ENCODE measurements around the gene DACT3.
A peak's percentile ranks its signal among the peaks of the same experiment; 100 is the strongest.

DACT3 gene, protein sequence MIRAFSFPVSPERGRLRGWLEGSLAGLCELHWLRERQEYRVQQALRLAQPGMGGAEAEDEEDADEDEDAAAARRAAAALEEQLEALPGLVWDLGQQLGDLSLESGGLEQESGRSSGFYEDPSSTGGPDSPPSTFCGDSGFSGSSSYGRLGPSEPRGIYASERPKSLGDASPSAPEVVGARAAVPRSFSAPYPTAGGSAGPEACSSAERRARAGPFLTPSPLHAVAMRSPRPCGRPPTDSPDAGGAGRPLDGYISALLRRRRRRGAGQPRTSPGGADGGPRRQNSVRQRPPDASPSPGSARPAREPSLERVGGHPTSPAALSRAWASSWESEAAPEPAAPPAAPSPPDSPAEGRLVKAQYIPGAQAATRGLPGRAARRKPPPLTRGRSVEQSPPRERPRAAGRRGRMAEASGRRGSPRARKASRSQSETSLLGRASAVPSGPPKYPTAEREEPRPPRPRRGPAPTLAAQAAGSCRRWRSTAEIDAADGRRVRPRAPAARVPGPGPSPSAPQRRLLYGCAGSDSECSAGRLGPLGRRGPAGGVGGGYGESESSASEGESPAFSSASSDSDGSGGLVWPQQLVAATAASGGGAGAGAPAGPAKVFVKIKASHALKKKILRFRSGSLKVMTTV

DNA sequence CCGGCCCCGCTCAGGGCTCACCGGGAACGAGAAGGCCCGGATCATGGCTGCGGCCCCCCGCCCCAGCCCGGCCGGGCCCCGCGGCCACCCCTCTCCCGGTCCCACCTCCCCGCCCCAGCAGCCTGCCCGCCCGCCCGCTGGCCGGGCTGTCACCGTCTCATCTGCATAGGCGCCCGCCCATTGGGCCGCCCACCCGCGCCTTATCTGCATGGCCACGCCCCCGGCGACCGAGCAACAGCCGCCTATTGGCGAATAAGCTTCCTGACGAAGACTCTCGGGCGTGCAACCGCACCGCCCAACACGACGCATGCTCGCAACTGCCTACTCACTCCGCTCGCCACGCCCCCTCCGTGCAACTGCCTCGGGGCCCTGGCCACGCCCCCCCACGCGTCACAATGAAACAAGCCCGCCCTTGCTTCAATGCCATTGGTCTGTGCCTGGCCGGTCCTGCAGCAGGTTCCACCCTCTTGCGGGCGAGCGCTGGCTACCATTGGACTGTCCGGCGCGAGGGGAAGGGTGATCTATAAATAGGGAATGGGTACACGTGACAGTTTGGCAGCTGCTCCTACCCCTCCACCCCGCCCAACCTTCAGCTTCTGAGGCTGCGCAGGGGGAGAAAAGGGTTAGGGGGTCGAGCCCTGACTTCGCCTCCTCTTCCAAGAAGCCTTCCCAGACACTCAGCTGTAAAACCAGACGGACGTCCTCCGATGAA, at the start of gene DACT3:
Gene DACT3 (minus strand): TSS at position 163 of the 712 bp plus-strand sequence. CDS start 118 bp downstream, at position 45.
- DNase-seq (ENCODE audit: low spot score) = peak; percentile 99
- TF ChIP-seq, protein P1, sequence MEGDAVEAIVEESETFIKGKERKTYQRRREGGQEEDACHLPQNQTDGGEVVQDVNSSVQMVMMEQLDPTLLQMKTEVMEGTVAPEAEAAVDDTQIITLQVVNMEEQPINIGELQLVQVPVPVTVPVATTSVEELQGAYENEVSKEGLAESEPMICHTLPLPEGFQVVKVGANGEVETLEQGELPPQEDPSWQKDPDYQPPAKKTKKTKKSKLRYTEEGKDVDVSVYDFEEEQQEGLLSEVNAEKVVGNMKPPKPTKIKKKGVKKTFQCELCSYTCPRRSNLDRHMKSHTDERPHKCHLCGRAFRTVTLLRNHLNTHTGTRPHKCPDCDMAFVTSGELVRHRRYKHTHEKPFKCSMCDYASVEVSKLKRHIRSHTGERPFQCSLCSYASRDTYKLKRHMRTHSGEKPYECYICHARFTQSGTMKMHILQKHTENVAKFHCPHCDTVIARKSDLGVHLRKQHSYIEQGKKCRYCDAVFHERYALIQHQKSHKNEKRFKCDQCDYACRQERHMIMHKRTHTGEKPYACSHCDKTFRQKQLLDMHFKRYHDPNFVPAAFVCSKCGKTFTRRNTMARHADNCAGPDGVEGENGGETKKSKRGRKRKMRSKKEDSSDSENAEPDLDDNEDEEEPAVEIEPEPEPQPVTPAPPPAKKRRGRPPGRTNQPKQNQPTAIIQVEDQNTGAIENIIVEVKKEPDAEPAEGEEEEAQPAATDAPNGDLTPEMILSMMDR (IDR thresholded peaks at IDR 0.05; ENCODE audit: poor library complexity, severe bottlenecking) = no peak
- Histone ChIP-seq H3K4me3 (ENCODE audit: severe bottlenecking) (peak within 1 kb of the TSS; percentile 27), H3K27ac (ENCODE audit: poor library complexity, severe bottlenecking) (no peak within 1 kb of the TSS), H3K4me1 (ENCODE audit: insufficient read depth, poor library complexity, severe bottlenecking) (no peaks in the 10 kb centered on the region), H3K27me3 (ENCODE audit: insufficient read depth, poor library complexity, severe bottlenecking) (peaks cover 24% of the 10 kb centered on the region), H3K36me3 (ENCODE audit: low read depth) (no peaks in the 10 kb centered on the region), H3K9me3 (ENCODE audit: severe bottlenecking) (no peaks in the 10 kb centered on the region)
- ATAC-seq (ENCODE audit: low read depth) = peak; percentile 93

GRCh38 chr19:46710687-46711086, 49.7 kb upstream of the DACT3 start:
- H3K36me3 ChIP-seq (ENCODE audit: low read depth) = peaks cover 37% of the 10 kb centered on the region
- H3K27me3 ChIP-seq (ENCODE audit: insufficient read depth, poor library complexity, severe bottlenecking) = no peaks in the 10 kb centered on the region
- DNase-seq (ENCODE audit: low spot score) = no peak
- H3K9me3 ChIP-seq (ENCODE audit: severe bottlenecking) = no peaks in the 10 kb centered on the region
- peaks cover 6% of the 10 kb centered on the region for H3K4me1 ChIP-seq (ENCODE audit: insufficient read depth, poor library complexity, severe bottlenecking)
- ATAC-seq (ENCODE audit: low read depth) = no peak
- TF ChIP-seq, protein P1 (IDR thresholded peaks at IDR 0.05; ENCODE audit: poor library complexity, severe bottlenecking) = no peak
- no peak overlapping the region for H3K27ac ChIP-seq (ENCODE audit: poor library complexity, severe bottlenecking)
- no peak overlapping the region for H3K4me3 ChIP-seq (ENCODE audit: severe bottlenecking)

GRCh38 chr19:46704379-46705076, 43.5 kb upstream of the DACT3 start:
- peak; percentile 46 for ATAC-seq (ENCODE audit: low read depth)
- TF ChIP-seq, protein P1 (IDR thresholded peaks at IDR 0.05; ENCODE audit: poor library complexity, severe bottlenecking) = peak; percentile 75
- Histone ChIP-seq H3K36me3 (ENCODE audit: low read depth) (peaks cover 62% of the 10 kb centered on the region), H3K27ac (ENCODE audit: poor library complexity, severe bottlenecking) (no peak overlapping the region), H3K4me1 (ENCODE audit: insufficient read depth, poor library complexity, severe bottlenecking) (no peaks in the 10 kb centered on the region), H3K4me3 (ENCODE audit: severe bottlenecking) (no peak overlapping the region), H3K27me3 (ENCODE audit: insufficient read depth, poor library complexity, severe bottlenecking) (no peaks in the 10 kb centered on the region), H3K9me3 (ENCODE audit: severe bottlenecking) (no peaks in the 10 kb centered on the region)
- DNase-seq (ENCODE audit: low spot score) = no peak

GRCh38 chr19:46700704-46701103, 39.7 kb upstream of the DACT3 start:
- no peak overlapping the region for H3K27ac ChIP-seq (ENCODE audit: poor library complexity, severe bottlenecking)
- H3K9me3 ChIP-seq (ENCODE audit: severe bottlenecking) = no peaks in the 10 kb centered on the region
- no peaks in the 10 kb centered on the region for H3K27me3 ChIP-seq (ENCODE audit: insufficient read depth, poor library complexity, severe bottlenecking)
- no peaks in the 10 kb centered on the region for H3K4me1 ChIP-seq (ENCODE audit: insufficient read depth, poor library complexity, severe bottlenecking)
- DNase-seq (ENCODE audit: low spot score) (no peak), ATAC-seq (ENCODE audit: low read depth) (no peak)
- H3K4me3 ChIP-seq (ENCODE audit: severe bottlenecking) = no peak overlapping the region
- peaks cover 83% of the 10 kb centered on the region for H3K36me3 ChIP-seq (ENCODE audit: low read depth)
- TF ChIP-seq, protein P1 (IDR thresholded peaks at IDR 0.05; ENCODE audit: poor library complexity, severe bottlenecking) = no peak

Measured in RWPE2 (cell line).